ENCODE measurements around the gene GAS7. TPM values are rescaled to one million over a fixed set of nuclear protein-coding genes. Genes with fewer than 3 reads are reported as not detected.
A peak's percentile ranks its signal among the peaks of the same experiment; 100 is the strongest.
"Not testable (repeated sequence)": the region's sequence is repeated elsewhere in the genome, so short reads cannot be mapped to it uniquely, and the experiment has no call there.

GAS7 gene
- total RNA-seq, 1 donor from 2014 or later: 47.7 TPM

DNA sequence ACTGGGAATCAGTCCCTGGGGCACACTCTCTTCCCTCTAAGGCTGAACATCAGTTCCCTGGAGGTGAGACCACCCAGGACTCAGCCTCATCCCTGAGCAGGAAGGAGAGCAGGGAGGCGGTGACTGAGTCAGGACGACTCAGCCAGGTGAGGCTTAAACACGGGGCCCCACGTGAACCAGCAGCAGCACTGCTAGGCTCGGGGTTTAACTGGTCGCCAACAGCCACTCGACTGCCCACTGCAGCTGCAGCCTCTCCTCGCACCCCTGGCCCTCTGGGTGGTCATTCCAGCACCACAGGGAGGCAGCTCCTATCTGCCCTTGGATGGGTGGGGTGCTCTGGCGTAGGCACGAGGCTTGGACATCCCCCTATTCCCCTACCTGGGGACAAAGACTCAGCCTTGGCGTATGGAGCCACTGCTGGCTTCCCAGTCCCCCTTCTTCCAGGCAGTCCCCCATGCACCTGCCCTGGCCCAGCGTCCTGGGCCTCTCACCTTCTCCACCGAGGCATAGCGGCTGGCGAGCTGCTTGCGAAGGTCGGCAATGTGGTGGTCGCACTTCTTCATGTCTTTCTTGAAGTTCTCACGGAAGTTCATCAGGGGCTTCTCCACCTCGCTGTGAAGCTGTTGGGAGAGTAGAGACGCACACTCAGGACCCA is 272.1 kb downstream of the GAS7 start:
- DNase-seq (ENCODE audit: low spot score in 2 of 2, unreplicated experiment in 2 of 2): no peak
- TF ChIP-seq, protein P1, sequence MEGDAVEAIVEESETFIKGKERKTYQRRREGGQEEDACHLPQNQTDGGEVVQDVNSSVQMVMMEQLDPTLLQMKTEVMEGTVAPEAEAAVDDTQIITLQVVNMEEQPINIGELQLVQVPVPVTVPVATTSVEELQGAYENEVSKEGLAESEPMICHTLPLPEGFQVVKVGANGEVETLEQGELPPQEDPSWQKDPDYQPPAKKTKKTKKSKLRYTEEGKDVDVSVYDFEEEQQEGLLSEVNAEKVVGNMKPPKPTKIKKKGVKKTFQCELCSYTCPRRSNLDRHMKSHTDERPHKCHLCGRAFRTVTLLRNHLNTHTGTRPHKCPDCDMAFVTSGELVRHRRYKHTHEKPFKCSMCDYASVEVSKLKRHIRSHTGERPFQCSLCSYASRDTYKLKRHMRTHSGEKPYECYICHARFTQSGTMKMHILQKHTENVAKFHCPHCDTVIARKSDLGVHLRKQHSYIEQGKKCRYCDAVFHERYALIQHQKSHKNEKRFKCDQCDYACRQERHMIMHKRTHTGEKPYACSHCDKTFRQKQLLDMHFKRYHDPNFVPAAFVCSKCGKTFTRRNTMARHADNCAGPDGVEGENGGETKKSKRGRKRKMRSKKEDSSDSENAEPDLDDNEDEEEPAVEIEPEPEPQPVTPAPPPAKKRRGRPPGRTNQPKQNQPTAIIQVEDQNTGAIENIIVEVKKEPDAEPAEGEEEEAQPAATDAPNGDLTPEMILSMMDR (IDR thresholded peaks at IDR 0.05; ENCODE audit: unreplicated experiment): no peak
- peaks cover 8% of the 10 kb centered on the region for H3K36me3 Mint-ChIP-seq
- no peaks in the 10 kb centered on the region for H3K27me3 Mint-ChIP-seq (ENCODE audit: low read depth)
- no peak overlapping the region for H3K4me3 Mint-ChIP-seq
- H3K4me1 Mint-ChIP-seq: peaks cover 11% of the 10 kb centered on the region
- H3K9me3 Mint-ChIP-seq: no peaks in the 10 kb centered on the region
- H3K27ac Mint-ChIP-seq: no peak overlapping the region

DNA sequence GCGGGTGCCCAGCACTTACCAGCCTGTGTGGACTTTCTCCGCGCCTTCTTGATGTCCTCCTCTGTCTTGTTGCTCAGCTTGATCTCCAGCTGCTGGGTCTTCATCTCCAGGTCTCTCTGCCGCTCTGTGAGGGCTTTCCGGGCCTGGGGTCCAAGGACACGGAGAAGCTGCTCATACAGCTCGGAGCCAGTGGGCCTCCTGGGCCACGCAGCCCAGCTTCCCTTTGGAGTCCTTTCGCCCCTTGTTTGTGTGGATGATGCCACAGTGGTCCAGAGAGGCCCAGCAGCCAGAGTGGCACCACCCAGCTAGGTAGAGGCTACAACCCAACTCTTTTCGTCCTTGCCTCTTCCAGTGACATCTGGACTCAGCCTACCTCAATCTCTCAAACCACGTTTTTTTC is 272.9 kb downstream of the GAS7 start:
- Mint-ChIP-seq H3K9me3 (no peaks in the 10 kb centered on the region), H3K4me1 (peaks cover 11% of the 10 kb centered on the region), H3K36me3 (peaks cover 12% of the 10 kb centered on the region), H3K27me3 (ENCODE audit: low read depth) (no peaks in the 10 kb centered on the region), H3K4me3 (no peak overlapping the region), H3K27ac (peak overlapping the region; percentile 50)
- DNase-seq (ENCODE audit: low spot score in 2 of 2, unreplicated experiment in 2 of 2): no peak
- TF ChIP-seq, protein P1 (IDR thresholded peaks at IDR 0.05; ENCODE audit: unreplicated experiment): no peak

DNA sequence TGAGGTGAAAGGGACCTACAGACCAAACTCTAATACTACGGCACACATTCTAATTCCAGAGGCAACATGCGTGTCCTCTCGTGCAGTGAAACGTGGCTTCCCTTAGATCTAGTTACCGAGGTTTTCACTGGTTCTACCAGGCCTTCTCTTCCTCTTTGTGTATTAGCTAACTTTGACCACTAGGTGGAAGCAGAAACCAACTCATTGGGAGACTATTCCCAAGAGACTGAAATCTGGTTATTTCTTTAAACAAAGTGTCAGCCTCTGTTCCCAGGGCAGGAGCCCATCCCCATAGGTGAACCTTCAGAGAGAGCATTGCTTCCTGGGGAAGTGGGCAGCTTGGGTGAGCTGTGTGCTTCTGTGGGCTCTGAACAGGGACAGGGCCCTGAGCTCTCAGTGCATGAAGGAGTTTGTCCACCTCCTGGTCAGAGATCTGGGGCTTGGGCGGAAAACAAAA is 273.6 kb downstream of the GAS7 start:
- Mint-ChIP-seq H3K27ac (no peak overlapping the region), H3K4me1 (peaks cover 11% of the 10 kb centered on the region), H3K27me3 (ENCODE audit: low read depth) (no peaks in the 10 kb centered on the region), H3K36me3 (peaks cover 13% of the 10 kb centered on the region), H3K4me3 (no peak overlapping the region), H3K9me3 (no peaks in the 10 kb centered on the region)
- no peak for DNase-seq (ENCODE audit: low spot score in 2 of 2, unreplicated experiment in 2 of 2)
- TF ChIP-seq, protein P1 (IDR thresholded peaks at IDR 0.05; ENCODE audit: unreplicated experiment): peak; percentile 94

DNA sequence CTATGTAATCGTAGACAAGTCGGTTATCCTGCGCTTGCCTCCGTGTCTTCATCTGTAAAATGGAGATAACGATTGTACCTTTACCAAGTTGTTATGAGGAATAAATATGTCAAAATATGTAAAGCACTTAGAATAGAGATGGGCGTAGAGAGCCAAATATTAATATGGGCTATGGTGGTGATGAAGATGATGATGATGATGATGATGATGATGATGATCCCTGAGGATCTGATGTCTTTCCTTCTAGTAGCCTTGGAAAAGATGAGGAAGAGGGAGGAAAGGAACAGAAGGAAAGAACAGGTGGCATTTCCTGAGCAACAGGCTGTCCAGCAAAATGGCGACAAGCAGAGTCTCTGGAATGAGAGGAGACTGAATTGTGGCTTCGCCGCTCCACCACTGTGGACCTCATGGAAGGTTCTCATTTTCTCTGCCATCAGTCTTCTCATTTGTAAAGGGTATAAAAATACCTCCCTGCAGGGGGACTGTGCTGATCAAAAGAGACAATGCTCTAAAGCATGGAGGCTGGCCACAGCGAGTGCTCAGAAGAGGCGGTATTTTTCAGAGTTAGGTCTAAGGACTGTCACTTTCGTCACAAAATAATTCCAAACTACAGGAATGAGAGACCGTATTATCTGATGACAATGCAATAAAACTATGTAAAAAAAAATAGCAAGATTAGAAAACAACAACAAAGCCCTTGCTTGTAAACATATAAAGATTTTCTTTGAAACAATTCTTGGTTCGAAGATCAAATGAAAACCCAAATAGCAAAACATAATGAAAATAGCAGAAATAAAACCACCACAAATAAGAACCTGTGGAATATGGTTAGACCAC is 276.2 kb downstream of the GAS7 start:
- no peak for DNase-seq (ENCODE audit: low spot score in 2 of 2, unreplicated experiment in 2 of 2)
- Mint-ChIP-seq H3K36me3 (peaks cover 17% of the 10 kb centered on the region), H3K4me1 (peaks cover 5% of the 10 kb centered on the region)

DNA sequence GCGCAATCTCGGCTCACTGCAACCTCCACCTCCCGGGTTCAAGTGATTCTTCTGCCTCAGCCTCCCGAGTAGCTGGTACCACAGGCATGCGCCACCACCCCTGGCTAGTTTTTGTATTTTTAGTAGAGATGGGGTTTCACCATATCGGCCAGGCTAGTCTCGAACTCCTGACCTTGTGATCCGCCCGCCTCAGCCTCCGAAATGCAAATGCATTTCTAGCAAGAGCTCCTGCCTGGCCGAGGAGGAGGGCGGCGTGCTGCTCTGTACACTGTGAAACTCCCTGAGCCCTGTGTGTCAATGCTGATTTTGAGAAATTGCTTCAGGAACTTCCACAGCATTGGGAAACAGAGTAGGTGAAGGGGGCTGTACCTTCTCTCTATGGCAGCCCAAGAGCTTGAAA is 277.2 kb downstream of the GAS7 start:
- H3K9me3 Mint-ChIP-seq; H3K27ac Mint-ChIP-seq; H3K27me3 Mint-ChIP-seq (ENCODE audit: low read depth); H3K4me1 Mint-ChIP-seq; H3K4me3 Mint-ChIP-seq; DNase-seq (ENCODE audit: low spot score in 2 of 2, unreplicated experiment in 2 of 2): not testable (repeated sequence)
- peaks cover 19% of the 10 kb centered on the region for H3K36me3 Mint-ChIP-seq

More for the DNA sequence above, 276.2 kb downstream of the GAS7 start:
- H3K27ac Mint-ChIP-seq: no peak overlapping the region
- H3K4me3 Mint-ChIP-seq: no peak overlapping the region
- H3K27me3 Mint-ChIP-seq (ENCODE audit: low read depth): no peaks in the 10 kb centered on the region
- TF ChIP-seq, protein P1 (IDR thresholded peaks at IDR 0.05; ENCODE audit: unreplicated experiment): no peak
- no peaks in the 10 kb centered on the region for H3K9me3 Mint-ChIP-seq

DNA sequence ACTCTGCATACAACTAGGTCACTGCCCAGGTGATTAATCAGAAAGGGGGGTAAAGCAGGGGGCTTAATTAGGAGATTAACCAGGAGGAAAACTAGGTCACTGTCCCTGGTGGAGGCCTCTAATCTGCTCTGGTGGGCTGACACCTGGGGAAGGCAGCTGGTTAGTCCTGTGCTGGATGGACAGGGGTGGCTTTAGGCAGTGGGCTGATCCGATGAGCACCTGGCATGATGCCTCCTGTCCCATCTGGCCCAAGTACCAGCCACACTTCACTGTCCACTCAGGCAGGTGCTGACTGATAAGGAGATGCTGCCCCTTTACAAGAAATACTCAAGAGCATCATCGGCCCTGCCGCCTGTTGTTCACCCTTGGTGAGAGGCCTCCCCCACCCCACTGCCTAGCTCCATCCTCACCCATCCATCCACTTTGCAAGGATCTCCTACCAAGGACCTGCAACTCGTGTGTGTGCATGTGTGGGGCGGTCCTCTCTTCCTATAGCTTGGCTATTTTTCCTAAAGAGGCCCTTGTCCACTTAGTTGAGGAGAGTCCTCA is 279.5 kb downstream of the GAS7 start:
- H3K9me3 Mint-ChIP-seq: no peaks in the 10 kb centered on the region
- no peaks in the 10 kb centered on the region for H3K27me3 Mint-ChIP-seq (ENCODE audit: low read depth)
- H3K27ac Mint-ChIP-seq: no peak overlapping the region
- peaks cover 29% of the 10 kb centered on the region for H3K36me3 Mint-ChIP-seq
- DNase-seq (ENCODE audit: low spot score in 2 of 2, unreplicated experiment in 2 of 2): no peak
- TF ChIP-seq, protein P1 (IDR thresholded peaks at IDR 0.05; ENCODE audit: unreplicated experiment): no peak
- H3K4me1 Mint-ChIP-seq: peaks cover 5% of the 10 kb centered on the region
- no peak overlapping the region for H3K4me3 Mint-ChIP-seq
